ENCODE data around the gene ENG. TPM values are rescaled to one million over a fixed set of nuclear protein-coding genes. Genes with fewer than 3 reads are reported as not detected.
A peak's percentile ranks its signal among the peaks of the same experiment; 100 is the strongest.

ENG gene
- total RNA-seq, 1 donor from 2014 or later = 10.5 TPM

- no peak for DNase-seq (ENCODE audit: low read depth)
Observed at GRCh38 chr9:127866535-127866934, 12.1 kb upstream of the ENG start.

- DNase-seq (ENCODE audit: low read depth) = no peak
Observed at GRCh38 chr9:127865645-127866464, 11.4 kb upstream of the ENG start.

- DNase-seq (ENCODE audit: low read depth) = no peak
Observed at GRCh38 chr9:127863191-127863621, 8.7 kb upstream of the ENG start.

- DNase-seq (ENCODE audit: low read depth) = no peak
Observed at GRCh38 chr9:127862075-127863011, 7.9 kb upstream of the ENG start.

GRCh38 chr9:127860779-127861178 lies 6.3 kb upstream of the ENG start:
- no peak for DNase-seq (ENCODE audit: low read depth)

GRCh38 chr9:127860260-127860659 lies 5.8 kb upstream of the ENG start:
- no peak for DNase-seq (ENCODE audit: low read depth)

GRCh38 chr9:127858041-127858512 lies 3.6 kb upstream of the ENG start:
- peak; percentile 71 for DNase-seq (ENCODE audit: low read depth)

GRCh38 chr9:127857278-127857677 lies 2.8 kb upstream of the ENG start:
- no peak for DNase-seq (ENCODE audit: low read depth)

GRCh38 chr9:127856729-127857116 lies 2.3 kb upstream of the ENG start:
- DNase-seq (ENCODE audit: low read depth) = no peak

- peak; percentile 43 for DNase-seq (ENCODE audit: low read depth)
Observed at GRCh38 chr9:127856094-127856728, 1.8 kb upstream of the ENG start.

- no peak for DNase-seq (ENCODE audit: low read depth)
Observed at GRCh38 chr9:127855522-127855921, 1.1 kb upstream of the ENG start.

- DNase-seq (ENCODE audit: low read depth) = no peak
Observed at GRCh38 chr9:127854960-127855359, 502 bp upstream of the ENG start.

GRCh38 chr9:127853312-127854183 lies 910 bp downstream of the ENG start:
- no peak for DNase-seq (ENCODE audit: low read depth)

- no peak for DNase-seq (ENCODE audit: low read depth)
Observed at GRCh38 chr9:127852829-127853228, 1.6 kb downstream of the ENG start.

GRCh38 chr9:127850286-127850830 lies 4.1 kb downstream of the ENG start:
- DNase-seq (ENCODE audit: low read depth) = peak; percentile 59

GRCh38 chr9:127848756-127849504 lies 5.5 kb downstream of the ENG start:
- no peak for DNase-seq (ENCODE audit: low read depth)

GRCh38 chr9:127847833-127848755 lies 6.4 kb downstream of the ENG start:
- no peak for DNase-seq (ENCODE audit: low read depth)

- DNase-seq (ENCODE audit: low read depth) = peak; percentile 68
Observed at GRCh38 chr9:127847178-127847510, 7.3 kb downstream of the ENG start.

All from myocyte (in vitro differentiated cells).